GM18517 (cell line): ENCODE results near the gene HBA2.
"Not testable (repeated sequence)": the region's sequence is repeated elsewhere in the genome, so short reads cannot be mapped to it uniquely, and the experiment has no call there.

Experiments used
- ATAC-seq: cut with Tn5 transposase; IDR thresholded peaks from one replicate; pipeline ENCODE4 v1.9.1; 2021; ENCODE audit warnings: mild to moderate bottlenecking, moderate library complexity; ENCODE audit not compliant: unreplicated experiment

HBA2 gene

DNA sequence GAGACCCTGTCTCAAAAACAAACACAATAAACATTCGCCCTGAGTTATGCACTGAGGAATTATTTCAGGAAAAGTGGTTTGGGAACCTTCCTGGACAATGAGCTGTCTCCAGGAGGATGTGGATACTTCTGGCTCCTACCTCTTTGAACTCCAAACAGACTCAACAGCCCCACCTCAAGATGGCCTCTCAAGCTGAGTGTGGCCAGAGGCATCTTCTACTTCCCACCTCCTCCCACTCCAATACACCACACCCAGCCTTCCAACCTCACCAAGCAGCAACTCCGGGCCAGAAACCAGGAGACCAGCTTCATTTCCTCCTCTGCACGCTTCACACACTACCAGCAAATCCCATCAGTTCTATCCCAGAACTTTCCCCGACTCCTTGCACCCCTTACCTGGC is 19.2 kb downstream of the HBA2 start:
- ATAC-seq: no peak

DNA sequence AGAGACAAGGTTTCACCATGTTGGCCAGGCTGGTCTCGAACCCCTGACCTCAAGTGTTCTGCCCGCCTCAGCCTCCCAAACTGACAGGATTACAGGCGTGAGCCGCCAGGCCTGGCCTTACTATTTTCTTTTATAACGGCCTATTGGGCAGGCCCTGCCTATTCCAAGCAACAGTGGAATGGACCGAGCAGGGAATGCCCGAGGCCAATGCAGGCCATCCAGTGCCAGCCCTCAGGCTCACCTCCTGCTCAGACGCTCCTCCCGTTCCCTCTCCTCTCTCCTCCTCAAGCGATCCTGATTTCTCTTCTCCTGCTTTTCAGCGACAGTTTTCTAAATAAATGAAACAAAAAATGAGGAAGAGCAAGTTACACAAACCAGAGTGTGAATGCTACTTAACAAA is 20.0 kb downstream of the HBA2 start:
- no peak for ATAC-seq

DNA sequence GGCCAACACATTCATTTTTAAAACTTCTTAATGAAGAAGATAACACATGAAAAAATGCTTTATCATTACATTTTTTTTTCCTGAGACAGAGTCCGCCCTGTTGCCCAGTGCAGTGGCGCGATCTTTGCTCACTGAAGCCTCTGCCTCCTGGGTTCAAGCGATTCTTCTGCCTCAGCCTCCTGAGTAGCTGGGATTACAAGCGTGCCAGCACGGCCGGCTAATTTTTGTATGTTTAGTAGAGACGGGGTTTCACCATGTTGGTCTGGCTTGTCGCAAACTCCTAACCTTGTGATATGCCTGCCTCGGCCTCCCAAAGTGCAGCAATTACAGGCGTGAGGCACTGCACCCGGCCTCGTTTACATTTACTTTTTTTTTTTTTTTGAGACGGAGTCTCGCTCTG is 20.8 kb downstream of the HBA2 start:
- no peak for ATAC-seq

DNA sequence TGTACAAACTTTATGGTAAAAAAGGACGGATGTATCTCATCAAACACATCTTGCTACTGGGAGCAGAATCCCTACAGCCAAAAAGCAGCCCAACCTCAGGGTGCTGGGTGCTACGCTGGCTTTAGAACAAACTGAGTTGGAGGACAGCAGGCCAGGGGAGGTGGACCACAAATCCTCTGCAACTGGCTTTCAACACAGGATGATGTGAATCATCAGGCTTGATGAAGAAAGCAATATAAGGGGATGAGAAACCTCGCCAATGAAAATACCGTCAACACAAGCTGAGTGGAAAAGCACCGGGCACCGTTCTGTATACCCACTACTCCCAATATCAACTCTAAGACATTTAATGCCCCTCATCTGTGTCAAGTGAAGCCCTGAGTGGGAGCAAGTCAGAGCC is 21.8 kb downstream of the HBA2 start:
- ATAC-seq: no peak

DNA sequence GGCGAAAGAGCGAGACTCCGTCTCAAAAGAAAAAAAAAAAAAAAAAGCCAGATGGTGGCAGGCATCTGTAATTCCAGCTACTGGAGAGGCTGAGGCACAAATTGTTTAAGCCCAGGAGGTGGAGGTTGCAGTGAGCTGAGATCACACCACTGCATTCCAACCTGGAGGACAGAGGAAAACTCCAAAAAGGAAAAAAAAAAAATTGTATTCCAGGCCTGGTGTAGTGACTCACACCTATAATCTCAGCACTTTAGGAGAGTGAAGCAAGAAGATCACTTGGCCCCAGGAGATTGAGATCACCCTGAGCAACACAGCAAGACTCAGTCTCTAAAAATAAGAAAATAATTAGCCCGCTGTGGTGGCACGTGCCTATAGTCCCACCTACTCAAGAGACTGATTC is 27.7 kb downstream of the HBA2 start:
- ATAC-seq: no peak

DNA sequence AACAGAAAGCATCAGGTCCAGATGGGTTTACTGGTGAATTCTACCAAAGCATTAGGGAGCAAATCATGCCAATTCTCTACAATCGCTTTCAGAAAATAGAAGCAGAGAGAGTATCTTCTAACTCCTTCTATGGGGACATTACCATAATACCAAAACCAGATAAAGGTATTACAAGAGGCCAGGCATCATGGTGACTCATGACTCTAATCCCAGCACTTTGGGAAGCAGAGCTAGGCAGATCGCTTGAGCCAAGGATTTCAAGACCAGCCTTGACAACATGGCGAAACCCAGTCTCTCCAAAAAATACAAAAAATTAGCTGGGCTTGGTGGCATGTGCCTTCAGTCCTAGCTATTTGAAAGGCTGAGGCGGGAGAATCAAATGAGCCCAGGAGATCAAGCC is 30.6 kb downstream of the HBA2 start:
- no peak for ATAC-seq

DNA sequence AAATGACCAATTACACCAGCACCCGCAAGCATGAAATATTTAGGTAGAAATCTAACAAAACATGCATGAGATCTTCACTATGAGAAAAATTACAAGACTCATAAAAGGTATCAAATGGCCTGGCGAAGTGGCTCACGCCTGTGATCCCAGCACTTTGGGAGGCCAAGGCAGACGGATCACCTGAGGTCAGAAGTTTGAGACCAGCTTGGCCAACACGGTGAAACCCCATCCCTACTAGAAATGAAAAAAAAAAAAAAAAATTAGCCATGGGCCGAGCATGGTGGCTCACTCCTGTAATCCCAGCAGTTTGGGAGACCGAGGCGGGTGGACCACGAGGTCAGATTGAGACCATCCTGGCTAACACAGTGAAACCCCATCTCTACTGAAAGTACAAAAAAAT is 31.4 kb downstream of the HBA2 start:
- not testable (repeated sequence) for ATAC-seq

DNA sequence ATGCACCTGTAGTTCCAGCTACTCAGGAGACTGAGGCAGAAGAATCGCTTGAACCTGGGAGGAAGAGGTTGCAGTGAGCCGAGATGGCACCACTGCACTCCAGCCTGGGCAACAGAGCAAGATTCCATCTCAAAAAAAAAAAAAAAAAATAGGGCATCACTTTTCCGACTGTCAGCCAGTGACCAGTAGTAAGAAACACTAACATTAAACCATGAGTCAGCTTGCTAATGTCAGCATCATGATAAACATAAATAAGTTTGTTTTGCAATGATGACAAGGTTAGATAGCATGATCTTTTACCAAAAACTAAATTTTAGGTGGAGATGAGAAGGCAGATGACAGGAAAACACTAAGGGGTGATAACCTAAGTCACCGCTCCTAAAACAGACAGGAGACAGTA is 36.7 kb downstream of the HBA2 start:
- not testable (repeated sequence) for ATAC-seq

DNA sequence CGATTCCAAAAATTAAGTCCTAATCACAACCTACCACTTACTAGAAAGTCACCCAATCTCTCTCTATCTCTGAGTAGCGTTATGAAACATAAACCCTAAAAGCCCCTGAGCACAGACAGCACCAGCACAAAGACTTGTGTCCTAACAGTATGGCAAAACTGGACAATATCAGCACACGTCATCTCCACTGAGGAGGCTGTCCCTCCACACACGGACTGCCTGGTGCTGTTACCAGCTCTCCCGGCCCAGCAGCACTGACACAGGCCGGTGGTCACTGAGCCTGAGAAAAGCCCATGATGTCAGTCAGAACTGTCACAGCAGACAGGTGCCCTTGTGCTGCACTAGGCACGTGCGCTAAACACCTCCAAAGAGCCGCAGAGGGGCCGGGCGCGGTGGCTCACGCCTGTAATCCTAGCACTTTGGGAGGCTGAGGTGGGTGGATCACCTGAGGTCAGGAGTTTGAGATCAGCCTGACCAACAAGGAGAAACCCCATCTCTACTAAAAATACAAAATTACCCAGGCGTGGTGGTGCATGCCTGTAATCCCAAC is 39.0 kb downstream of the HBA2 start:
- ATAC-seq: not testable (repeated sequence)

DNA sequence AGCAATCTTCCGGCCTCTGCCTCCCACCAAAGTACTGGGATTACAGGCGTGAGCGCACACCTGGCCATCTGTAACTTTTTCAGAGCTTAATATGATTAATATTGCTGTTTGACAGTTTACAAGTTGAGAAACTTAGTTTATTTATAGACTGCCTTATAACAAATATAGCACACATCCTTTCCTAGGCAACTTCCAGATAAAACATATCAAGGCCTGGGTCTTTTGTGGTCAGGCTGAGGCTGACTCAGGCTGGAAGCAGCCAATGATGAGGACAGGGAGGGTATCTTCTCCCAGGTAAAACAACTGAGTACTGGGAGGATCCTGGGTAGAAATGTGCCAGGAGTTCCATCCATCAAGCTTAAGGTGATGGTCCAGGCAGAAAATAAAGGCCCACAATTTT is 40.3 kb downstream of the HBA2 start:
- ATAC-seq: no peak

DNA sequence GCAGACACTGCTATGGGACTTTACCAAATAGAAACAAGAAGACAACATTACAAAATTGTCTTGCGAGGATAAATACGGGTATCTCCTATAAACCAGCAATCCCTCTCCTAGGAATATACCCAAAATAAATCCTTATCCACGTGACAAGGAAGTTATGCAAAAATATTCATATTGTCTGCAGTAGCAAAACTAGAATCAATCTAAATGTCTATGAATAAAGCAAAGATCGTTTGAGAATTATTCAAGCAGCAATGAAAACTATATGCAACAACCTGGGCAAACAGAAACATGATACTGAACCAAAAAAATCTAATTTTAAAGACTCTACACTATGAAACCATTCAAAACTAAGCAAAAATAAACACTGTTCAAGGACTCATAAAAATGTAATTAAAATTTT is 47.3 kb downstream of the HBA2 start:
- no peak for ATAC-seq
